Nephron (organoid): ENCODE measurements around the gene KAT2A.
"Not testable (repeated sequence)": the region's sequence is repeated elsewhere in the genome, so short reads cannot be mapped to it uniquely, and the experiment has no call there.

Source experiments
- H3K27ac Mint-ChIP-seq, 3 experiments: 2 replicates each; pipeline ENCODE4 v1.8.0; 2020; ENCODE audit warnings: mixed read lengths in 3 of 3, mild to moderate bottlenecking in 2 of 3, moderate library complexity in 1 of 3
- H3K27me3 Mint-ChIP-seq: 2 replicates; pipeline ENCODE4 v1.8.0; 2021; ENCODE audit warnings: low read depth, mild to moderate bottlenecking, moderate library complexity, mixed read lengths
- H3K36me3 Mint-ChIP-seq: 2 replicates; pipeline ENCODE4 v1.8.0; 2020; ENCODE audit warnings: low read depth, mixed read lengths
- H3K4me1 Mint-ChIP-seq: 2 replicates; pipeline ENCODE4 v1.8.0; 2020; ENCODE audit warnings: mixed read lengths
- H3K4me3 Mint-ChIP-seq, 3 experiments: 2 replicates each; pipeline ENCODE4 v1.8.0; 2020; ENCODE audit warnings: mild to moderate bottlenecking in 3 of 3, mixed read lengths in 3 of 3, moderate library complexity in 2 of 3
- H3K9me3 Mint-ChIP-seq: 2 replicates; pipeline ENCODE4 v1.8.0; 2020; ENCODE audit warnings: mixed read lengths
- CTCF ChIP-seq, 3 experiments: fragments of 200-600 bp; sonication (generic); IDR thresholded peaks; one replicate each; pipeline ENCODE4 v1.5.0; 2021; ENCODE audit warnings: antibody characterized with exemption in 3 of 3; ENCODE audit not compliant: unreplicated experiment in 3 of 3

Gene KAT2A

GRCh38 chr17:42153919-42154742 lies 33.0 kb upstream of the KAT2A start:
- TF ChIP-seq CTCF (IDR thresholded peaks at IDR 0.05; ENCODE audit: unreplicated experiment in 3 of 3), result no peak
- H3K4me3 Mint-ChIP-seq, result peak overlapping the region; percentile 87 to 95 (median 90)
- peaks cover 20% of the 10 kb centered on the region for H3K4me1 Mint-ChIP-seq
- no peaks in the 10 kb centered on the region for H3K9me3 Mint-ChIP-seq
- no peaks in the 10 kb centered on the region for H3K36me3 Mint-ChIP-seq
- H3K27ac Mint-ChIP-seq, result peak overlapping the region; percentile 72 to 89 (median 82)
- no peaks in the 10 kb centered on the region for H3K27me3 Mint-ChIP-seq

GRCh38 chr17:42146911-42147607 lies 25.9 kb upstream of the KAT2A start:
- H3K27ac Mint-ChIP-seq, result peak overlapping the region in 1 of 3 experiments; percentile 48
- peaks cover 22% of the 10 kb centered on the region for H3K4me1 Mint-ChIP-seq
- no peaks in the 10 kb centered on the region for H3K27me3 Mint-ChIP-seq
- no peak overlapping the region for H3K4me3 Mint-ChIP-seq
- H3K36me3 Mint-ChIP-seq, result peaks cover 25% of the 10 kb centered on the region
- no peak for TF ChIP-seq CTCF (IDR thresholded peaks at IDR 0.05; ENCODE audit: unreplicated experiment in 3 of 3)
- H3K9me3 Mint-ChIP-seq, result no peaks in the 10 kb centered on the region

- Mint-ChIP-seq H3K4me1 (peaks cover 54% of the 10 kb centered on the region), H3K36me3 (peaks cover 25% of the 10 kb centered on the region), H3K27ac (peak overlapping the region in 2 of 3 experiments; percentile 38 to 61), H3K4me3 (peak overlapping the region in 1 of 3 experiments; percentile 8)
- not testable (repeated sequence) for H3K27me3 Mint-ChIP-seq, H3K9me3 Mint-ChIP-seq
These were observed 22.0 kb upstream of the KAT2A start for GRCh38 chr17:42143138-42143537.

GRCh38 chr17:42142371-42142896 lies 21.3 kb upstream of the KAT2A start:
- peak overlapping the region in 1 of 3 experiments; percentile 8 for H3K4me3 Mint-ChIP-seq
- H3K9me3 Mint-ChIP-seq, result no peaks in the 10 kb centered on the region
- H3K27me3 Mint-ChIP-seq, result no peaks in the 10 kb centered on the region
- TF ChIP-seq CTCF (IDR thresholded peaks at IDR 0.05; ENCODE audit: unreplicated experiment in 3 of 3), result no peak
- peaks cover 22% of the 10 kb centered on the region for H3K36me3 Mint-ChIP-seq
- H3K4me1 Mint-ChIP-seq, result peaks cover 55% of the 10 kb centered on the region
- H3K27ac Mint-ChIP-seq, result peak overlapping the region; percentile 5 to 61 (median 38)

- Mint-ChIP-seq H3K36me3 (peaks cover 17% of the 10 kb centered on the region), H3K4me1 (peaks cover 47% of the 10 kb centered on the region), H3K4me3 (no peak overlapping the region), H3K27me3 (no peaks in the 10 kb centered on the region), H3K9me3 (no peaks in the 10 kb centered on the region), H3K27ac (no peak overlapping the region)
- no peak for TF ChIP-seq CTCF (IDR thresholded peaks at IDR 0.05; ENCODE audit: unreplicated experiment in 3 of 3)
These were observed 20.2 kb upstream of the KAT2A start for GRCh38 chr17:42141382-42141781.

- not testable (repeated sequence) for H3K9me3 Mint-ChIP-seq, H3K27ac Mint-ChIP-seq, H3K27me3 Mint-ChIP-seq, H3K4me3 Mint-ChIP-seq
- H3K4me1 Mint-ChIP-seq, result peaks cover 52% of the 10 kb centered on the region
- H3K36me3 Mint-ChIP-seq, result peaks cover 17% of the 10 kb centered on the region
These were observed 19.5 kb upstream of the KAT2A start for GRCh38 chr17:42140690-42141089.
